Endothelial cell of umbilical vein (primary cell): ENCODE data around the gene DOK1. TPM values are rescaled to one million over a fixed set of nuclear protein-coding genes. Genes with fewer than 3 reads are reported as not detected.

Source experiments
- BruUV-seq: library from RNA; stranded (reverse); fragments of 400-500 nt; replicated peaks from 2 replicates; lab custom pipeline; 2021; lab: Mats Ljungman, UMichigan
- CTCF ChIA-PET: fragments of 300-600, 350-600 bp; sonication (Branson Sonifier 250); formaldehyde crosslinking; loops from one replicate; lab custom pipeline; 2021; ENCODE audit warnings: antibody characterized with exemption, inconsistent platforms; lab: Charles Lee
- POLR2A ChIA-PET: fragments of 300-600, 350-600 bp; sonication (Branson Sonifier 250); formaldehyde crosslinking; loops from one replicate; lab custom pipeline; 2021; ENCODE audit warnings: antibody characterized with exemption, inconsistent platforms; lab: Charles Lee
- DNase-seq: peaks from one replicate; pipeline ENCODE4 v3.0.0-alpha.2; 2011; ENCODE audit warnings: low read depth, low spot score
- FAIRE-seq: peaks from 2 replicates; lab custom pipeline; 2011; peaks lifted over from hg19 to GRCh38; lab: Jason Lieb, UNC
- H2AFZ ChIP-seq: 2 replicates; pipeline ENCODE4 v1.6.0; 2012; ENCODE audit warnings: low read depth, low read length, control low read depth, inconsistent platforms
- H3K27ac ChIP-seq: 2 replicates; pipeline ENCODE4 v1.5.1; 2011; ENCODE audit warnings: low read depth, mild to moderate bottlenecking, control low read depth, low read length, moderate library complexity; ENCODE audit not compliant: insufficient read depth
- H3K27me3 ChIP-seq, 2 experiments: 2 replicates each; pipeline versions ENCODE4 v1.6.0 to v1.6.1; 2011; ENCODE audit warnings: low read length in 2 of 2, mixed read lengths in 1 of 2; ENCODE audit not compliant: control insufficient read depth in 2 of 2, insufficient read depth in 2 of 2
- H3K36me3 ChIP-seq, 2 experiments: 2 replicates in 1 of 2; 3 replicates in 1 of 2; pipeline ENCODE4 v1.5.1; 2011; ENCODE audit warnings: low read length in 2 of 2, mild to moderate bottlenecking in 1 of 2, moderate library complexity in 1 of 2; ENCODE audit not compliant: control insufficient read depth in 2 of 2, insufficient read depth in 2 of 2; ENCODE audit errors: extremely low read depth in 1 of 2
- H3K4me1 ChIP-seq: 3 replicates; pipeline ENCODE4 v1.5.1; 2011; ENCODE audit warnings: mild to moderate bottlenecking, low read length; ENCODE audit not compliant: control insufficient read depth, insufficient read depth; ENCODE audit errors: extremely low read depth
- H3K4me2 ChIP-seq: 2 replicates; pipeline ENCODE4 v1.6.1; 2011; ENCODE audit warnings: low read length, control low read depth, mixed read lengths; ENCODE audit not compliant: insufficient read depth
- H3K4me3 ChIP-seq, 3 experiments: fragments of 200-600 bp in 1 of 3; sonication (generic), shearing (Covaris generic) in 1 of 3; replicated peaks in 1 of 3; 2 replicates each; pipeline ENCODE4 v1.5.1; 2011 to 2016; ENCODE audit warnings: control low read depth in 3 of 3, low read length in 3 of 3, mild to moderate bottlenecking in 2 of 3, inconsistent platforms in 1 of 3, low read depth in 1 of 3, moderate library complexity in 1 of 3; ENCODE audit not compliant: insufficient read depth in 1 of 3
- H3K79me2 ChIP-seq: 2 replicates; pipeline ENCODE4 v1.6.0; 2012; ENCODE audit warnings: low read length, inconsistent platforms; ENCODE audit not compliant: control insufficient read depth, insufficient read depth
- H3K9ac ChIP-seq: replicated peaks from 2 replicates; pipeline ENCODE3; 2011; ENCODE audit warnings: low read length, control low read depth; ENCODE audit not compliant: insufficient read depth; ENCODE audit errors: extremely low read depth
- H3K9me1 ChIP-seq: replicated peaks from 3 replicates; pipeline ENCODE4 v1.6.0; 2011; ENCODE audit warnings: mild to moderate bottlenecking, low read length; ENCODE audit not compliant: control insufficient read depth, insufficient read depth; ENCODE audit errors: extremely low read depth
- H3K9me3 ChIP-seq: replicated peaks from 2 replicates; pipeline ENCODE4 v1.5.1; 2012; ENCODE audit warnings: low read length, inconsistent platforms; ENCODE audit not compliant: control insufficient read depth, insufficient read depth
- H4K20me1 ChIP-seq: replicated peaks from 2 replicates; pipeline ENCODE3; 2011; ENCODE audit warnings: mild to moderate bottlenecking, low read length; ENCODE audit not compliant: control insufficient read depth, insufficient read depth; ENCODE audit errors: extremely low read depth
- EZH2 ChIP-seq: IDR thresholded peaks from 2 replicates; pipeline ENCODE4 v1.6.1; 2012; ENCODE audit warnings: borderline replicate concordance, low read depth, mild to moderate bottlenecking, moderate library complexity, low read length, inconsistent platforms; ENCODE audit not compliant: severe bottlenecking
- dilution Hi-C: fragments of 300-500 bp; cut with MboI; formaldehyde crosslinking; loops from one replicate; pipeline ENCODE4 v1.15.0; 2019; ENCODE audit warnings: low sequenced_read_pairs; ENCODE audit not compliant: extremely low pct_ligation_motif_present
- intact Hi-C: fragments of 100-400 bp; cut with micrococcal nuclease; formaldehyde crosslinking; loops from one replicate; pipeline ENCODE4 v1.10.0; 2022
- polyA plus RNA-seq, 4 experiments: library from polyadenylated mRNA; depleted of rRNA in 3 of 4; stranded (reverse) in 3 of 4; unstranded in 1 of 4; fragments of >200 nt; gene quantifications; 2 replicates each; pipeline versions ENCODE4 v1.2.1 to v1.2.3, GENCODE V29; 2011 to 2012; ENCODE audit warnings: missing spikeins in 1 of 4
- total RNA-seq: library from RNA; stranded (reverse); gene quantifications from 2 replicates; pipeline ENCODE4 v1.2.3, GENCODE V29; 2021
- TF ChIP-seq, protein P1 (sequence below), 2 donors: IDR thresholded peaks; 1 replicate in 1 of 2; 2 replicates in 1 of 2; pipeline ENCODE4 v1.5.1; 2011; ENCODE audit warnings: low read length in 2 of 2, mild to moderate bottlenecking in 2 of 2, moderate library complexity in 2 of 2, control low read depth in 1 of 2, inconsistent platforms in 1 of 2, low read depth in 1 of 2; ENCODE audit not compliant: insufficient read depth in 1 of 2; ENCODE audit errors: extremely low read depth in 1 of 2
- TF ChIP-seq, protein P2 (sequence below): IDR thresholded peaks from 2 replicates; pipeline ENCODE4 v1.6.1; 2011; ENCODE audit not compliant: insufficient read depth, insufficient read length

Gene DOK1
- total and polyA plus RNA-seq, 2 donors (not counting 3 experiments of a cell fraction or from before 2014, with no cell fraction given), result 10.4 to 12.7 TPM

DNA sequence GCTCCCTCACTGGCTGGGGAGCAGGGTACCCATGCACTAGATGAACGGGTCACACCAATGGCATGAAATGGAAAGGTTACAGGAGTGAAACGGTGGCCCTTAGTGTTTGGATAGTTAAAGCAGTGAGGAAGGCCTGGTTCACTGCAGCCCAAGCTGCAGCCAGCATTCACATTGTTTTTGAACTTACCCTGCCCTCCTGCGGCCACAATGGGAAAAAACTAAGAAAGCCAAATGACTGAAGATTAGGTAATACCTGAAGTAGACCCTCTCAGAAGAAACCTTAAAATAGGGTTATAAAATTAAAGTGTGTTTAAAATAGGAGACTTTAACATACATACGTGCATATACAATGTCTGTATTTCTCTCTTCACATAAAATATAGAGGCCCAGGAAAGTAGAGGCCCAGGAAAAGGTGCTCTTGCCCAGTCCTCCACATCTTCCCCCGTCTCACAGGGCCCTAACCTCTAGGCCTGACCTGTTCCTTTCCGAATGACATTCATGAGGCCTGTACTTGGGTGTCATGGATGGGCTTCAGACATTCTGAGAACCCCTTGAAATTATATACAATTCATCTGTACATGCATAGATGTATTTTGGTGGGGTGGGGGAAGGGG, 33.3 kb downstream of the DOK1 start:
- no peak overlapping the region for H2AFZ ChIP-seq
- H3K4me1 ChIP-seq, result no peaks in the 10 kb centered on the region
- no peaks in the 10 kb centered on the region for H3K36me3 ChIP-seq
- BruUV-seq, result no TSS peak
- dilution Hi-C loops (no loop called here), intact Hi-C loops (loop anchor here (1.0 to 5.0 kb wide), 5 partner anchors 58 to 337 kb away; partner anchors contain the start of genes AUP1, HTRA2, PCGF1 and TTC31)
- DNase-seq (peak; percentile 73), FAIRE-seq (peak; percentile 94)
- H3K9me3 ChIP-seq, result no peaks in the 10 kb centered on the region
- H3K9me1 ChIP-seq, result no peaks in the 10 kb centered on the region
- no peak overlapping the region for H3K4me3 ChIP-seq
- CTCF ChIA-PET, result interaction anchor here (0.8 to 5.3 kb wide), 21 partner anchors 11 to 338 kb away, joined by 3 to 72 read pairs (median 5); partner anchors contain the start of genes AUP1, CCDC142, HTRA2 and MOGS
- no peaks in the 10 kb centered on the region for H4K20me1 ChIP-seq
- TF ChIP-seq, protein P1, sequence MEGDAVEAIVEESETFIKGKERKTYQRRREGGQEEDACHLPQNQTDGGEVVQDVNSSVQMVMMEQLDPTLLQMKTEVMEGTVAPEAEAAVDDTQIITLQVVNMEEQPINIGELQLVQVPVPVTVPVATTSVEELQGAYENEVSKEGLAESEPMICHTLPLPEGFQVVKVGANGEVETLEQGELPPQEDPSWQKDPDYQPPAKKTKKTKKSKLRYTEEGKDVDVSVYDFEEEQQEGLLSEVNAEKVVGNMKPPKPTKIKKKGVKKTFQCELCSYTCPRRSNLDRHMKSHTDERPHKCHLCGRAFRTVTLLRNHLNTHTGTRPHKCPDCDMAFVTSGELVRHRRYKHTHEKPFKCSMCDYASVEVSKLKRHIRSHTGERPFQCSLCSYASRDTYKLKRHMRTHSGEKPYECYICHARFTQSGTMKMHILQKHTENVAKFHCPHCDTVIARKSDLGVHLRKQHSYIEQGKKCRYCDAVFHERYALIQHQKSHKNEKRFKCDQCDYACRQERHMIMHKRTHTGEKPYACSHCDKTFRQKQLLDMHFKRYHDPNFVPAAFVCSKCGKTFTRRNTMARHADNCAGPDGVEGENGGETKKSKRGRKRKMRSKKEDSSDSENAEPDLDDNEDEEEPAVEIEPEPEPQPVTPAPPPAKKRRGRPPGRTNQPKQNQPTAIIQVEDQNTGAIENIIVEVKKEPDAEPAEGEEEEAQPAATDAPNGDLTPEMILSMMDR (IDR thresholded peaks at IDR 0.05; ENCODE audit: extremely low read depth in 1 of 2, insufficient read depth in 1 of 2, low read depth in 1 of 2, low read length in 2 of 2), result peak; percentile 51 to 54
- TF ChIP-seq EZH2, result no peak
- TF ChIP-seq, protein P2, sequence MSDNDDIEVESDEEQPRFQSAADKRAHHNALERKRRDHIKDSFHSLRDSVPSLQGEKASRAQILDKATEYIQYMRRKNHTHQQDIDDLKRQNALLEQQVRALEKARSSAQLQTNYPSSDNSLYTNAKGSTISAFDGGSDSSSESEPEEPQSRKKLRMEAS, result no peak
- H3K9ac ChIP-seq, result no peak overlapping the region
- H3K4me2 ChIP-seq, result no peak overlapping the region
- no peaks in the 10 kb centered on the region for H3K79me2 ChIP-seq
- H3K27me3 ChIP-seq, result peaks cover 21 to 38% of the 10 kb centered on the region in 2 experiments
- H3K27ac ChIP-seq, result no peak overlapping the region
- POLR2A ChIA-PET, result no interaction called here
